Measurements from ENCODE around the gene IL25.
"Not testable (repeated sequence)": the region's sequence is repeated elsewhere in the genome, so short reads cannot be mapped to it uniquely, and the experiment has no call there.

IL25 gene

GRCh38 chr14:23376482-23377197, 4.0 kb downstream of the IL25 start, which contains the start of gene CMTM5:
Gene CMTM5 (plus strand): TSS chr14:23377046. CDS start chr14:23377252, 206 bp downstream.
- DNase-seq, result no peak

DNA sequence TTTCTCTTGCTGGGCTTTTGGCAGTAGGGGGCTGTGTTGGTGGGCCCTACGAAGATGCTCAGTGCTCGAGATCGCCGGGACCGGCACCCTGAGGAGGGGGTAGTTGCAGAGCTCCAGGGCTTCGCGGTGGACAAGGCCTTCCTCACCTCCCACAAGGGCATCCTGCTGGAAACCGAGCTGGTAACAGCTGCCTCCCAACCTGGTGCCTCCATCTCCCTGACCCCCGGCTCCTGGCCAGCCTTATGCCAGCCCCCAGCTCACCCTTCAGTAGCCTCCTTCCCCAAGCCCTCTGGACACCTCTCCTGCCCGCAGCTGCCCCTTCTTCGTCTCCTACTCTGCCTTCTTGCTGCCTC, 4.6 kb downstream of the IL25 start:
- no peak for DNase-seq

- DNase-seq, result no peak
These were observed 5.3 kb downstream of the IL25 start for GRCh38 chr14:23377573-23378563.

DNA sequence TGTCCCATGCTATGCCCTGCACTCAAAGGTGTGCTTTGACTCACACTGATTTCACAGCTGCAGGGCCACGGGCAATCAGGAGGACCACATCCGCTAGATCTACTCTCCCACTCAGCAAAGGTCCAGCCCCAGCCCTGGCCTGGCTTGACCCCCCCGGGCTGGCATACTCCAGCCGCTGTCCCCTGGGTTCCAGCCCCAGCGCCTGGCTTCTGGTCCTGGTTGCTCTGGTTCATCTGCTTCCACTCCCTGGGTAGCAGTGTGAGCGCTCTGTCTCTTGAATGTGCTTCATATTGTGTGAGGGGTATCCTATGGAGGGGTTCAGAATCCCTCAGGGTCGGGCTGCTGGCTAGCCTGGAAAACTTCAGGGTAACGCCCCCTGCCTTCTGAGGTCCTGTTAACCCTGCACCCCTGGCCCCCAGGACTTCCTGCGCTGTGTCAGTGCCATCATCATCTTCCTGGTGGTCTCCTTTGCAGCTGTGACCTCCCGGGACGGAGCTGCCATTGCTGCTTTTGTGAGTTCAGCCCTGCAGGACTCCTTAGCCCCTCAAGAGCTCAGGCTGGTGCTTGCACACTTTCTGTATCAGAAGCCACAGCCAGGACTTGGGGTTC, 6.1 kb downstream of the IL25 start:
- no peak for DNase-seq

DNA sequence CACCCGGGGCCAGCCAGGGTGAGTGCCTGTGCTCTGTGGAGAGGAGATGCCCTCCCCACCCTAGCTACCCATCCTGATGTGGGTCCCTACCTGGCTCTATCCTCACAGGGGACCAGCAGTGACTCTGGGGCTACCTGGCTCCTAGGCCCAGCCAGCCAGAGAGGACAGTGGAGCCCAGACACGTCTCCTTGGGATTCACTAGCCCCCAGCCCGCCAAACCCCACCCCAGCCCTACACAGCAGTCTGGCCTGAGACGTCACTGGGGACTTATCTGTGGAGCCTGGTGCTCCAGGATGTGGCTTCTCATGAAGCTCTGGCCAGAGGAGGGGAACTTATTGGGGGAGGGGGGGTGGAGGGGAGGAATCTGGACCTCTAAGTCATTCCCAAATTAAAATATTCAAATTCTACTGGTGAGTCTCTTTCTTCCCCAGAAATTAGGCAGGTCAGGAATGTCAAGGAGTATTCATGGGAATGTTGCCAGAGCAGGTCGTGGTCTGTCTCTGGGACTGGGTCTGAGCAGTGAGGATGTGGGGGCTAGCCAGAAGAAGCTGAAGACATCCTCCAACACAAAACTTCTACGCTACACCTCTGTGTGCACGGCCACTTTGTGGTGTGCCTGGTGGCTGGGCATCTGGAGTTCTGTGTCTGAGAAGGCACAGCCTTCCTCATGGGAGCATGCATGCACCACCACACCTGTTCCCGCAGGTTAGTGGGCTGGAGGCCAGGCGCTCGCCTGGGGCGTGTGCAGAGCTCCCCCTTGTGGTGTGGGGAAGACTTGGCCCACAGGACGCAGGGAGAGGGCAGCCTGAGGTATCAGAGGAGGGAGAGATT, 7.0 kb downstream of the IL25 start:
- DNase-seq, result peak; percentile 60

GRCh38 chr14:23380197-23380914, 7.7 kb downstream of the IL25 start:
- DNase-seq, result no peak

GRCh38 chr14:23380976-23381375, 8.4 kb downstream of the IL25 start:
- DNase-seq, result no peak

GRCh38 chr14:23381871-23382270, 9.3 kb downstream of the IL25 start:
- no peak for DNase-seq

GRCh38 chr14:23382276-23382675, 9.7 kb downstream of the IL25 start:
- no peak for DNase-seq

DNA sequence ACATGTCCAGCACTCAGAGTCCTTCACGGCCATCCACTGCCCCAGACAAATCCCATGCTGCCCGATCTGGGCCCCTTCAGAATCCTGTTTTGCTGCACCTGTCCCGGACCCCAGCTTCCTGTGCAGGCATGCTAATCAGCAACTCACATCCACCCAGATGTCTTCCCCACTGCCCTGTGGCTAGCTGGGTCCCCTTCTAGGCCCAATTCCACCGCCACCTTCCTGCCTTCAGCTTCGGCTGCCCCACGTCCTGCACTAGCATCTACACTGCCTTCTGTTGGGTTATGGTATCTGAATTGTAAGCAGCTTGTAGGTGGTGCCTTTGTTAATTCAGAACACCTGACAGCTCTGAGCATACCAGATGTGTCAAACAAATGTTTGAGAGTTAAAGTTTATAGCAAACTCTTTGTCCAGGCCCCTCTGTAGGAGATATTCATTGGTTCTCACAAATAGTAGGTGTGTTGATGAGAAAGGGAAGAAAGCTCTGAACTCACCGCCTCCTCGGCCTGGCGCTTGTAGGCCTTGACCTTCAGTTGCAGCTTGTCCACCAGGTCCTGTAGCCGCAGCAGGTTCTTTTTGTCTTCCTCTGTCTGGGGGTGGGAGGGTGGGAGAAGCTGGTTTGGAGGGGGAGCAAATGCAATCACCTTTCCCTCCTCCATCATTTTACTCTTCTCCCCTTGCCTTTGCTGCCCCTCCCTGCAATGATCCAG, 10.3 kb downstream of the IL25 start:
- no peak for DNase-seq

DNA sequence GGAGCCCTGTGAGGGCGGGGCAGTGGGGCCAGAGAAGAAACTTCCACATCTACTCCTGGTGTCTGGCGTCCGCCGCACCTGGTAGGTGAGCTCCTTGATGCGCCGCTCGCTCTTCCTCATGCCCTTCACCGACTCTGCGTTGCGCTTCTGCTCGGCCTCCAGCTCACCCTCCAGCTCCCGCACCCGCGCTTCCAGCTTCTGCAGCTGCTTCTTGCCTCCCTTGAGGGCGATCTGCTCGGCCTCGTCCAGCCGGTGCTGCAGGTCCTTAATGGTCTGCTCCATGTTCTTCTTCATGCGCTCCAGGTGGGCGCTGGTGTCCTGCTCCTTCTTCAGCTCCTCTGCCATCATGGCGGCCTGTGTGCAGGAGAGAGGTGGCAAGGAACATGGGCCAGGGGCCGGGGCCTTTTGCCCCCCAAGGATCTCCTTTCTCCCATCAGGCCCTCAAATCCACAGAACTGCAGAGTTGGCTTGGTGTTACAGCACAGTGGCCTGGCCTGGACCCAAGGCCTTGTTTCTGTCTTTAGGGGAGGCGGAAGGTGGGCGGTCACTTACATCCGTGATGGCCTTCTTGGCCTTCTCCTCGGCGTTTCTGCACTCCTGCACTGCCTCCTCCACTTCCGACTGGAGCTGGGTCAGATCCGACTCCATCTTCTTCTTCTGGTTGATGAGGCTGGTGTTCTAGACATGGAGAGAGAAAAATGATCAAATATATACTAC, 11.9 kb downstream of the IL25 start:
- no peak for DNase-seq

GRCh38 chr14:23385244-23385641, 12.6 kb downstream of the IL25 start:
- DNase-seq, result no peak

GRCh38 chr14:23385642-23386265, 13.1 kb downstream of the IL25 start:
- DNase-seq, result no peak

- DNase-seq, result not testable (repeated sequence)
These were observed 13.7 kb downstream of the IL25 start for GRCh38 chr14:23386266-23386657.

DNA sequence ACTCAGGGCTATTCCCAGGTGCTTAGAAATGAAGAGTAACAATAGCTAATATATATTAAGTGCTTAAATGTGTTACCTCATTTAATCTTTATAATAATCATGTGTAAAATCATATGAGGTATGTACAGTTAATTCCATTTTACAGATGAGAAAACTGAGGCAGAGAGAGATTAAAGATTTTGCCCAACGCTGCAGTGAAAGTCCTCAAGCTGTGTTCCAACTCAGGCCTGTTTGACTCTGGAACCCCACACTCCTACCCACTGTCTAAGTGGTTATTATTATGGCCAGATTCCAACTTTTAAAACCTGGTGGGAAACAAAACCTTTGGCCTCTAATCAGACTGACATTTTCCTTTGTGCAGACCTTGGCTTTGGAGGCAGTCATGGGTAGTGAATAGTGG, 14.4 kb downstream of the IL25 start:
- no peak for DNase-seq

GRCh38 chr14:23387916-23388882, 15.6 kb downstream of the IL25 start:
- no peak for DNase-seq

GRCh38 chr14:23388996-23389395, 16.4 kb downstream of the IL25 start:
- DNase-seq, result no peak

- no peak for DNase-seq
These were observed 16.8 kb downstream of the IL25 start for GRCh38 chr14:23389396-23389795.

DNA sequence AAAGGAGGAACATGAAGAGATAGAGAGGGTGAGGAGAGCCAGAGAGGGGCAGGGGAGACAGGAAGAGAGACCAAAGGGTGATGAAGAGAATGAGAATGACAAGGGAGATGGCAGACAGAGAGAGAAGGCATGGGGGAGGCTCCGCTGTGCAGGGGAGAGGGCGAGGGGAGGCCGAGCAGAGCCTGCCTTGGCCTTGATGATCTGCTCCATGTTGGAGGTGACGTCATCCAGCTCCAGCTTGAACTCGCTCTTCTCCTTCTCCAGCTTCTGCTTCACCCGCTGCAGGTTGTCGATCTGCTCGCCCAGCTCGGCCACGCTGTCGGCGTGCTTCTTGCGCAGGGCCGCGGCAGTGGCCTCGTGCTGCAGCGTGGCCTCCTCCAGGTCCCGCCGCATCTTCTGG, 17.3 kb downstream of the IL25 start:
- not testable (repeated sequence) for DNase-seq

Data from COR-L47 (cell line).